ENCODE data around the gene TTPAL. TPM values are rescaled to one million over a fixed set of nuclear protein-coding genes. Genes with fewer than 3 reads are reported as not detected.

The TTPAL gene
- total and polyA plus RNA-seq, 3 donors from 2014 or later = 9.8 to 13.1 (median 12.0) TPM

- H3K27me3 ChIP-seq = no peaks in the 10 kb centered on the region
- H3K4me3 ChIP-seq = no peak overlapping the region
- no peaks in the 10 kb centered on the region for H3K36me3 ChIP-seq (ENCODE audit: low read depth, missing control alignments)
- no peak overlapping the region for H3K27ac ChIP-seq
- peaks cover 4% of the 10 kb centered on the region for H3K4me1 ChIP-seq
- intact Hi-C loops (cut with DNase I; ENCODE audit: low total_unique reads) = no loop called here
- WGBS, 2 donors = 85 to 90% methylated on average over 3 of the region's 3 CpGs
- no peaks in the 10 kb centered on the region for H3K9me3 ChIP-seq
- TF ChIP-seq POLR2A (IDR thresholded peaks at IDR 0.05) = no peak
- TF ChIP-seq CTCF (IDR thresholded peaks at IDR 0.05) = no peak
- no peak for DNase-seq
Observed at GRCh38 chr20:44427804-44428173, 47.9 kb upstream of the TTPAL start.

- WGBS, 2 donors = 91 to 95% methylated on average over 8 of the region's 8 CpGs
- Histone ChIP-seq H3K4me1 (peaks cover 4% of the 10 kb centered on the region), H3K27me3 (no peaks in the 10 kb centered on the region), H3K4me3 (no peak overlapping the region), H3K9me3 (no peaks in the 10 kb centered on the region), H3K27ac (no peak overlapping the region), H3K36me3 (ENCODE audit: low read depth, missing control alignments) (no peaks in the 10 kb centered on the region)
- TF ChIP-seq CTCF (IDR thresholded peaks at IDR 0.05) (no peak), POLR2A (IDR thresholded peaks at IDR 0.05) (no peak)
- no peak for DNase-seq
- intact Hi-C loops (cut with DNase I; ENCODE audit: low total_unique reads) = no loop called here
Observed at GRCh38 chr20:44428174-44429016, 47.3 kb upstream of the TTPAL start.

GRCh38 chr20:44429017-44429339 is 46.7 kb upstream of the TTPAL start:
- H3K27me3 ChIP-seq = no peaks in the 10 kb centered on the region
- TF ChIP-seq CTCF (IDR thresholded peaks at IDR 0.05) (no peak), POLR2A (IDR thresholded peaks at IDR 0.05) (no peak)
- intact Hi-C loops (cut with DNase I; ENCODE audit: low total_unique reads) = no loop called here
- H3K4me1 ChIP-seq = peaks cover 4% of the 10 kb centered on the region
- H3K9me3 ChIP-seq = no peaks in the 10 kb centered on the region
- H3K27ac ChIP-seq = no peak overlapping the region
- no peak overlapping the region for H3K4me3 ChIP-seq
- 94 to 96% methylated on average over 2 of the region's 2 CpGs for WGBS, 2 donors
- no peak for DNase-seq
- no peaks in the 10 kb centered on the region for H3K36me3 ChIP-seq (ENCODE audit: low read depth, missing control alignments)

- H3K27me3 ChIP-seq = no peaks in the 10 kb centered on the region
- H3K9me3 ChIP-seq = no peaks in the 10 kb centered on the region
- no peak overlapping the region for H3K27ac ChIP-seq
- no peak for TF ChIP-seq CTCF (IDR thresholded peaks at IDR 0.05)
- TF ChIP-seq POLR2A (IDR thresholded peaks at IDR 0.05) = no peak
- WGBS, 2 donors = 93% methylated on average over 15 to 17 of the region's 17 CpGs
- H3K4me1 ChIP-seq = peaks cover 4% of the 10 kb centered on the region
- intact Hi-C loops (cut with DNase I; ENCODE audit: low total_unique reads) = no loop called here
- DNase-seq = no peak
- H3K4me3 ChIP-seq = no peak overlapping the region
- no peaks in the 10 kb centered on the region for H3K36me3 ChIP-seq (ENCODE audit: low read depth, missing control alignments)
Observed at GRCh38 chr20:44429419-44430269, 46.0 kb upstream of the TTPAL start.

All from testis (tissue), 3 donors.